DND-41 (cell line): ENCODE results near the gene SLX4IP.

Experiments used
- ATAC-seq: fragments of 200-7000 bp; cut with Tn5 transposase; 3 replicates; pipeline ENCODE4 v1.9.1; 2021; ENCODE audit warnings: low read depth; ENCODE audit not compliant: insufficient read depth
- DNase-seq: peaks from one replicate; pipeline ENCODE4 v3.0.0-alpha.2; 2020
- H2AFZ ChIP-seq: 2 replicates; pipeline ENCODE4 v1.6.0; 2012; ENCODE audit warnings: low read depth, low read length
- H3K27ac ChIP-seq: 2 replicates; pipeline ENCODE4 v1.5.1; 2012; ENCODE audit warnings: low read length, inconsistent platforms
- H3K27me3 ChIP-seq: fragments of 200-600 bp; sonication (generic); 2 replicates; pipeline ENCODE4 v1.6.0; 2012; ENCODE audit warnings: low read length, mild to moderate bottlenecking, inconsistent platforms; ENCODE audit not compliant: insufficient read depth, poor library complexity
- H3K36me3 ChIP-seq: 2 replicates; pipeline ENCODE4 v1.5.1; 2012; ENCODE audit warnings: low read length, inconsistent platforms; ENCODE audit not compliant: insufficient read depth
- H3K4me1 ChIP-seq: 2 replicates; pipeline ENCODE4 v1.5.1; 2012; ENCODE audit warnings: mild to moderate bottlenecking, low read length; ENCODE audit not compliant: insufficient read depth
- H3K4me2 ChIP-seq: 2 replicates; pipeline ENCODE4 v1.6.0; 2012; ENCODE audit warnings: mild to moderate bottlenecking, moderate library complexity, low read length, inconsistent platforms; ENCODE audit not compliant: insufficient read depth
- H3K4me3 ChIP-seq, 2 experiments: fragments of 200-600 bp in 1 of 2; shearing (Covaris generic) in 1 of 2; 2 replicates each; pipeline ENCODE4 v1.5.1; 2012 to 2016; ENCODE audit warnings: inconsistent platforms in 2 of 2, low read length in 2 of 2, mild to moderate bottlenecking in 2 of 2, low read depth in 1 of 2, moderate library complexity in 1 of 2
- H3K79me2 ChIP-seq: 2 replicates; pipeline ENCODE4 v1.6.0; 2012; ENCODE audit warnings: low read length, inconsistent platforms; ENCODE audit not compliant: insufficient read depth
- H3K9ac ChIP-seq: 2 replicates; pipeline ENCODE4 v1.6.0; 2012; ENCODE audit warnings: low read depth, mild to moderate bottlenecking, inconsistent platforms, low read length, moderate library complexity
- H3K9me3 ChIP-seq: 2 replicates; pipeline ENCODE4 v1.5.1; 2012; ENCODE audit warnings: low read length, moderate library complexity, mild to moderate bottlenecking, inconsistent platforms; ENCODE audit not compliant: insufficient read depth, severe bottlenecking
- H4K20me1 ChIP-seq: 2 replicates; pipeline ENCODE4 v1.6.0; 2012; ENCODE audit warnings: low read length; ENCODE audit not compliant: insufficient read depth
- EZH2 ChIP-seq: IDR thresholded peaks from 3 replicates; pipeline ENCODE4 v1.6.1; 2012; ENCODE audit warnings: borderline replicate concordance, low read depth, mild to moderate bottlenecking, moderate library complexity, low read length, inconsistent platforms; ENCODE audit not compliant: severe bottlenecking
- TF ChIP-seq, protein P1 (sequence below): IDR thresholded peaks from 2 replicates; pipeline ENCODE4 v1.5.1; 2012; ENCODE audit warnings: borderline replicate concordance, low read length, moderate library complexity, mild to moderate bottlenecking; ENCODE audit not compliant: poor library complexity, severe bottlenecking; ENCODE audit errors: extremely low read depth

SLX4IP gene

DNA sequence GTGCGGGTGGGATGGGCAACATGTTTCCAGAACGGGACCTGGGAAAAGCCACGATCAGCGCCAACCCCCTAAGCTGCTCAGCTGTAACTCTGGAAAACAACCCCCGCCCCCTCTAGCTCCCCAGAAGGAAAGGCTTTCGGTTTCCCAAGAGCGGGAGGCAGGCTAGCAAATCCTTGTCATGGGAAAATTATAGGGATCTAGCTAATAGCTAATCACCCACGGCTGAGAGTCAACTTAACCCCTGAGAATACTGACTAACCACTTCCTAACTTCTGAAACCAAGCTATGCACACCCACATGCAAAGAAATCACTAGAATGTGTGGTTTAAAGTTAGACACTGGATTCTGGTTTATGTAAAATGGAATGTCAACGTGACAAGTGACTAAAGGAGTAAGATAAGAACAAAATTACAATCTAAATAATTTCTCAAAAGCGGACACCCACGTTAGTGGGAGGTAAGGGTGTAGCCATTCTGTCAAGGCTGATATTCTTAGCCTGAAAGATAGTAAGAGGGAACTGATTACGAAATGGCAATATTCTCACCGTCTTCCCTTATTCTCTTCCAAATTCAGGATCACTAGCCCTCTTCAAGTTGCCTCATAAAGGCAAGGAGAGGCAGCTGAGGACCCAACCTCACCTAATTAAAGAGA, 218.6 kb downstream of the SLX4IP start:
- H3K4me2 ChIP-seq = no peak overlapping the region
- peaks cover 3% of the 10 kb centered on the region for H3K4me1 ChIP-seq
- no peaks in the 10 kb centered on the region for H4K20me1 ChIP-seq
- no peak for TF ChIP-seq EZH2
- TF ChIP-seq, protein P1, sequence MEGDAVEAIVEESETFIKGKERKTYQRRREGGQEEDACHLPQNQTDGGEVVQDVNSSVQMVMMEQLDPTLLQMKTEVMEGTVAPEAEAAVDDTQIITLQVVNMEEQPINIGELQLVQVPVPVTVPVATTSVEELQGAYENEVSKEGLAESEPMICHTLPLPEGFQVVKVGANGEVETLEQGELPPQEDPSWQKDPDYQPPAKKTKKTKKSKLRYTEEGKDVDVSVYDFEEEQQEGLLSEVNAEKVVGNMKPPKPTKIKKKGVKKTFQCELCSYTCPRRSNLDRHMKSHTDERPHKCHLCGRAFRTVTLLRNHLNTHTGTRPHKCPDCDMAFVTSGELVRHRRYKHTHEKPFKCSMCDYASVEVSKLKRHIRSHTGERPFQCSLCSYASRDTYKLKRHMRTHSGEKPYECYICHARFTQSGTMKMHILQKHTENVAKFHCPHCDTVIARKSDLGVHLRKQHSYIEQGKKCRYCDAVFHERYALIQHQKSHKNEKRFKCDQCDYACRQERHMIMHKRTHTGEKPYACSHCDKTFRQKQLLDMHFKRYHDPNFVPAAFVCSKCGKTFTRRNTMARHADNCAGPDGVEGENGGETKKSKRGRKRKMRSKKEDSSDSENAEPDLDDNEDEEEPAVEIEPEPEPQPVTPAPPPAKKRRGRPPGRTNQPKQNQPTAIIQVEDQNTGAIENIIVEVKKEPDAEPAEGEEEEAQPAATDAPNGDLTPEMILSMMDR = no peak
- ATAC-seq (no peak), DNase-seq (no peak)
- H3K9ac ChIP-seq = no peak overlapping the region
- H3K4me3 ChIP-seq = no peak overlapping the region
- no peaks in the 10 kb centered on the region for H3K36me3 ChIP-seq
- no peak overlapping the region for H3K27ac ChIP-seq
- H2AFZ ChIP-seq = no peak overlapping the region
- no peaks in the 10 kb centered on the region for H3K9me3 ChIP-seq
- no peaks in the 10 kb centered on the region for H3K27me3 ChIP-seq
- H3K79me2 ChIP-seq = no peaks in the 10 kb centered on the region

DNA sequence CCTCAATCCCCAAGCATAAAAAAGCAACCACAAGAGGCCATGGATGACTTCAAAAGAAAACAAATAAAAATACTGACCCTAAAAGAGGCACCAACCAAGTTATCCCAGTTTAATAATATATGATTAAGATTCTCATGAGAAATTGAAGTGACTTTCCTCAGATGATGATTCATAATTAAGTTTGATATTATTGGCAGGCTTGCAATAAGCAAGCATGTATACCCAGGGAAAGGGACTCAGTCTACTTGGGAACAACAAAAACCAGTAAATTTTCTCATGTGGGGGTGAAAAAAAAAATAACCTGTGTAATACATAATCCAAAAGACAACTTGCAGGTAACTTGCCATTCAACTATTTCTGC, 219.1 kb downstream of the SLX4IP start:
- no peak for DNase-seq
- TF ChIP-seq, protein P1 = no peak
- TF ChIP-seq EZH2 = no peak
- no peak overlapping the region for H3K27ac ChIP-seq

DNA sequence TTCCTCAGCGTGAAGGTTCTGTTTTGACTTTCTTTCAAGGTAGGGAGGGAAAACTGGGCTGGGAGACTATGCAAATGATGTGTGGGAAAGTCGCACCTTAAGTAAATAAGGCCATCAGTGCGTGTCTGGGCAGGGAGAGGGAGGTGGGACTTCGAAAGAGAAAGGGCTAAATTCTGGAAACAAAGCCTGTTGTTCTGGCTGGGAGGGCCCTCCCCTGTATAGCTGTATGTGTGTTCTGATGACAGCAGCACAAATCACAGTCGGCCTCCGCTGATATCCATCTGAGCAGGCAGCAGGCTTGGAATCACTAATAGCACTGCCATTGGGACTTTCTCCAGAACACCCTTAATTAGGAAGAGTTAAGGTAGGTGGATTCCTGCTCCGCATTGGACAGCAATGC, 219.5 kb downstream of the SLX4IP start:
- Histone ChIP-seq H3K4me2 (no peak overlapping the region), H4K20me1 (no peaks in the 10 kb centered on the region), H3K4me3 (no peak overlapping the region), H3K36me3 (no peaks in the 10 kb centered on the region), H3K4me1 (peaks cover 3% of the 10 kb centered on the region), H3K27me3 (no peaks in the 10 kb centered on the region), H2AFZ (no peak overlapping the region), H3K9ac (no peak overlapping the region), H3K9me3 (no peaks in the 10 kb centered on the region), H3K79me2 (no peaks in the 10 kb centered on the region), H3K27ac (no peak overlapping the region)
- DNase-seq (no peak), ATAC-seq (no peak)
- TF ChIP-seq, protein P1 = no peak
- TF ChIP-seq EZH2 = no peak

More for the DNA sequence above, 219.1 kb downstream of the SLX4IP start:
- Histone ChIP-seq H3K4me3 (no peak overlapping the region), H2AFZ (no peak overlapping the region), H3K9ac (no peak overlapping the region), H3K36me3 (no peaks in the 10 kb centered on the region), H3K27me3 (no peaks in the 10 kb centered on the region), H3K4me1 (peaks cover 3% of the 10 kb centered on the region), H3K9me3 (no peaks in the 10 kb centered on the region), H4K20me1 (no peaks in the 10 kb centered on the region), H3K4me2 (no peak overlapping the region), H3K79me2 (no peaks in the 10 kb centered on the region)
- no peak for ATAC-seq
